Fibroblast of lung (primary cell): ENCODE results near the gene GLIS1. TPM values are rescaled to one million over a fixed set of nuclear protein-coding genes. Genes with fewer than 3 reads are reported as not detected.

Experiments used
- DNase-seq, 2 donors: peaks; one replicate each; pipeline versions ENCODE4 v3.0.0 to v3.0.0-alpha.2; 2010; ENCODE audit warnings: low read depth in 2 of 2
- H2AFZ ChIP-seq: 2 replicates; pipeline ENCODE4 v1.5.1; 2012; ENCODE audit warnings: low read length, control low read depth, inconsistent platforms
- H3K27ac ChIP-seq: 2 replicates; pipeline ENCODE4 v1.5.1; 2011; ENCODE audit warnings: low read length, control low read depth; ENCODE audit not compliant: insufficient read depth
- H3K27me3 ChIP-seq: 2 replicates; pipeline ENCODE4 v1.5.1; 2011; ENCODE audit warnings: mild to moderate bottlenecking, low read length; ENCODE audit not compliant: control insufficient read depth, insufficient read depth
- H3K36me3 ChIP-seq: 2 replicates; pipeline ENCODE4 v1.5.1; 2011; ENCODE audit warnings: low read length; ENCODE audit not compliant: control insufficient read depth, insufficient read depth
- H3K4me1 ChIP-seq: 2 replicates; pipeline ENCODE4 v1.5.1; 2011; ENCODE audit warnings: low read length; ENCODE audit not compliant: control insufficient read depth, insufficient read depth; ENCODE audit errors: extremely low read depth
- H3K4me2 ChIP-seq: 2 replicates; pipeline ENCODE4 v1.5.1; 2011; ENCODE audit warnings: low read length, control low read depth; ENCODE audit not compliant: insufficient read depth; ENCODE audit errors: extremely low read depth
- H3K4me3 ChIP-seq, 4 experiments: fragments of 200-600 bp in 1 of 4; sonication (generic) in 1 of 4; replicated peaks in 1 of 4; 2 replicates each; pipeline ENCODE4 v1.5.1; 2011 to 2016; ENCODE audit warnings: low read length in 4 of 4, low read depth in 3 of 4, mild to moderate bottlenecking in 3 of 4, control low read depth in 2 of 4, inconsistent platforms in 1 of 4, mixed read lengths in 1 of 4; ENCODE audit not compliant: insufficient read depth in 1 of 4; ENCODE audit errors: control extremely low read depth in 1 of 4
- H3K79me2 ChIP-seq: 2 replicates; pipeline ENCODE4 v1.5.1; 2012; ENCODE audit warnings: mild to moderate bottlenecking, low read length, inconsistent platforms; ENCODE audit not compliant: control insufficient read depth, insufficient read depth
- H3K9ac ChIP-seq: 2 replicates; pipeline ENCODE4 v1.5.1; 2011; ENCODE audit warnings: mild to moderate bottlenecking, low read length, control low read depth; ENCODE audit not compliant: insufficient read depth
- H3K9me3 ChIP-seq: 2 replicates; pipeline ENCODE4 v1.5.1; 2012; ENCODE audit warnings: low read depth, low read length; ENCODE audit not compliant: control insufficient read depth, insufficient read depth
- H4K20me1 ChIP-seq: 2 replicates; pipeline ENCODE4 v1.5.1; 2011; ENCODE audit warnings: low read length; ENCODE audit not compliant: control insufficient read depth, insufficient read depth; ENCODE audit errors: extremely low read depth
- EZH2 ChIP-seq: IDR thresholded peaks from 2 replicates; pipeline ENCODE4 v1.5.1; 2012; ENCODE audit warnings: low read length, control low read depth, mild to moderate bottlenecking; ENCODE audit errors: missing control alignments
- polyA plus RNA-seq, 2 donors: library from polyadenylated mRNA; depleted of rRNA in 1 of 2; stranded (reverse) in 1 of 2; unstranded in 1 of 2; fragments of >200 nt; gene quantifications; 2 replicates each; pipeline ENCODE4 v1.2.1, GENCODE V29; 2011 to 2012; ENCODE audit warnings: missing spikeins in 1 of 2
- total RNA-seq: library from RNA; depleted of rRNA; stranded (reverse); fragments of >200 nt; gene quantifications from 2 replicates; pipeline ENCODE4 v1.2.1, GENCODE V29; 2014
- TF ChIP-seq, protein P1 (sequence below), 2 donors: IDR thresholded peaks in 1 of 2; conservative IDR thresholded peaks in 1 of 2; 1 replicate in 1 of 2; 2 replicates in 1 of 2; pipeline ENCODE4 v1.5.1; 2011 to 2012; ENCODE audit warnings: low read length in 2 of 2, control low read depth in 1 of 2, inconsistent platforms in 1 of 2, low read depth in 1 of 2, mild to moderate bottlenecking in 1 of 2

The GLIS1 gene
- total and polyA plus RNA-seq, 2 donors (not counting 1 experiment from before 2014, with no cell fraction given): under 0.01 to 0.05 TPM

GRCh38 chr1:53532912-53533311, 206.1 kb downstream of the GLIS1 start:
- no peaks in the 10 kb centered on the region for H3K79me2 ChIP-seq
- H2AFZ ChIP-seq: no peak overlapping the region
- H3K9ac ChIP-seq: no peak overlapping the region
- H3K36me3 ChIP-seq: no peaks in the 10 kb centered on the region
- no peaks in the 10 kb centered on the region for H3K9me3 ChIP-seq
- DNase-seq: no peak
- H3K4me3 ChIP-seq: no peak overlapping the region
- H4K20me1 ChIP-seq: no peaks in the 10 kb centered on the region
- TF ChIP-seq, protein P1, sequence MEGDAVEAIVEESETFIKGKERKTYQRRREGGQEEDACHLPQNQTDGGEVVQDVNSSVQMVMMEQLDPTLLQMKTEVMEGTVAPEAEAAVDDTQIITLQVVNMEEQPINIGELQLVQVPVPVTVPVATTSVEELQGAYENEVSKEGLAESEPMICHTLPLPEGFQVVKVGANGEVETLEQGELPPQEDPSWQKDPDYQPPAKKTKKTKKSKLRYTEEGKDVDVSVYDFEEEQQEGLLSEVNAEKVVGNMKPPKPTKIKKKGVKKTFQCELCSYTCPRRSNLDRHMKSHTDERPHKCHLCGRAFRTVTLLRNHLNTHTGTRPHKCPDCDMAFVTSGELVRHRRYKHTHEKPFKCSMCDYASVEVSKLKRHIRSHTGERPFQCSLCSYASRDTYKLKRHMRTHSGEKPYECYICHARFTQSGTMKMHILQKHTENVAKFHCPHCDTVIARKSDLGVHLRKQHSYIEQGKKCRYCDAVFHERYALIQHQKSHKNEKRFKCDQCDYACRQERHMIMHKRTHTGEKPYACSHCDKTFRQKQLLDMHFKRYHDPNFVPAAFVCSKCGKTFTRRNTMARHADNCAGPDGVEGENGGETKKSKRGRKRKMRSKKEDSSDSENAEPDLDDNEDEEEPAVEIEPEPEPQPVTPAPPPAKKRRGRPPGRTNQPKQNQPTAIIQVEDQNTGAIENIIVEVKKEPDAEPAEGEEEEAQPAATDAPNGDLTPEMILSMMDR (conservative IDR thresholded peaks at IDR 0.05 in 1 of 2, IDR thresholded peaks at IDR 0.05 in 1 of 2; ENCODE audit: low read depth in 1 of 2, low read length in 2 of 2): no peak
- TF ChIP-seq EZH2: no peak
- H3K4me1 ChIP-seq: no peaks in the 10 kb centered on the region
- H3K27me3 ChIP-seq: peaks cover 10% of the 10 kb centered on the region
- H3K4me2 ChIP-seq: no peak overlapping the region
- H3K27ac ChIP-seq: no peak overlapping the region

- Histone ChIP-seq H2AFZ (no peak overlapping the region), H3K9ac (no peak overlapping the region), H3K4me3 (no peak overlapping the region), H3K4me2 (no peak overlapping the region), H3K9me3 (no peaks in the 10 kb centered on the region), H3K27me3 (peaks cover 10% of the 10 kb centered on the region), H3K4me1 (no peaks in the 10 kb centered on the region), H3K79me2 (no peaks in the 10 kb centered on the region), H3K27ac (no peak overlapping the region), H3K36me3 (no peaks in the 10 kb centered on the region), H4K20me1 (no peaks in the 10 kb centered on the region)
- DNase-seq: no peak
- TF ChIP-seq, protein P1 (conservative IDR thresholded peaks at IDR 0.05 in 1 of 2, IDR thresholded peaks at IDR 0.05 in 1 of 2; ENCODE audit: low read depth in 1 of 2, low read length in 2 of 2): no peak
- TF ChIP-seq EZH2: no peak
Observed at GRCh38 chr1:53532377-53532776, 206.6 kb downstream of the GLIS1 start.

GRCh38 chr1:53530550-53530949, 208.4 kb downstream of the GLIS1 start:
- H3K79me2 ChIP-seq: no peaks in the 10 kb centered on the region
- no peak for DNase-seq
- H3K27ac ChIP-seq: no peak overlapping the region
- H2AFZ ChIP-seq: no peak overlapping the region
- H3K27me3 ChIP-seq: peaks cover 9% of the 10 kb centered on the region
- H3K36me3 ChIP-seq: no peaks in the 10 kb centered on the region
- no peak overlapping the region for H3K4me3 ChIP-seq
- no peak overlapping the region for H3K4me2 ChIP-seq
- H3K4me1 ChIP-seq: peaks cover 2% of the 10 kb centered on the region
- no peak for TF ChIP-seq EZH2
- TF ChIP-seq, protein P1 (conservative IDR thresholded peaks at IDR 0.05 in 1 of 2, IDR thresholded peaks at IDR 0.05 in 1 of 2; ENCODE audit: low read depth in 1 of 2, low read length in 2 of 2): no peak
- no peaks in the 10 kb centered on the region for H4K20me1 ChIP-seq
- no peaks in the 10 kb centered on the region for H3K9me3 ChIP-seq
- H3K9ac ChIP-seq: no peak overlapping the region
